ENCODE measurements around the gene CCSAP. TPM values are rescaled to one million over a fixed set of nuclear protein-coding genes. Genes with fewer than 3 reads are reported as not detected.

The CCSAP gene
- total and polyA plus RNA-seq, 10 of the 15 experiments (the other 5 are each of a cell fraction or from before 2014, with no cell fraction given), result 0.75 to 3.4 (median 2.8) TPM

GRCh38 chr1:229302740-229303139, 40.1 kb downstream of the CCSAP start (continued):
- TF ChIP-seq, protein P1, sequence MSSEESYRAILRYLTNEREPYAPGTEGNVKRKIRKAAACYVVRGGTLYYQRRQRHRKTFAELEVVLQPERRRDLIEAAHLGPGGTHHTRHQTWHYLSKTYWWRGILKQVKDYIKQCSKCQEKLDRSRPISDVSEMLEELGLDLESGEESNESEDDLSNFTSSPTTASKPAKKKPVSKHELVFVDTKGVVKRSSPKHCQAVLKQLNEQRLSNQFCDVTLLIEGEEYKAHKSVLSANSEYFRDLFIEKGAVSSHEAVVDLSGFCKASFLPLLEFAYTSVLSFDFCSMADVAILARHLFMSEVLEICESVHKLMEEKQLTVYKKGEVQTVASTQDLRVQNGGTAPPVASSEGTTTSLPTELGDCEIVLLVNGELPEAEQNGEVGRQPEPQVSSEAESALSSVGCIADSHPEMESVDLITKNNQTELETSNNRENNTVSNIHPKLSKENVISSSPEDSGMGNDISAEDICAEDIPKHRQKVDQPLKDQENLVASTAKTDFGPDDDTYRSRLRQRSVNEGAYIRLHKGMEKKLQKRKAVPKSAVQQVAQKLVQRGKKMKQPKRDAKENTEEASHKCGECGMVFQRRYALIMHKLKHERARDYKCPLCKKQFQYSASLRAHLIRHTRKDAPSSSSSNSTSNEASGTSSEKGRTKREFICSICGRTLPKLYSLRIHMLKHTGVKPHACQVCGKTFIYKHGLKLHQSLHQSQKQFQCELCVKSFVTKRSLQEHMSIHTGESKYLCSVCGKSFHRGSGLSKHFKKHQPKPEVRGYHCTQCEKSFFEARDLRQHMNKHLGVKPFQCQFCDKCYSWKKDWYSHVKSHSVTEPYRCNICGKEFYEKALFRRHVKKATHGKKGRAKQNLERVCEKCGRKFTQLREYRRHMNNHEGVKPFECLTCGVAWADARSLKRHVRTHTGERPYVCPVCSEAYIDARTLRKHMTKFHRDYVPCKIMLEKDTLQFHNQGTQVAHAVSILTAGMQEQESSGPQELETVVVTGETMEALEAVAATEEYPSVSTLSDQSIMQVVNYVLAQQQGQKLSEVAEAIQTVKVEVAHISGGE (CRISPR knock-in tag; IDR thresholded peaks at IDR 0.05), result no peak
- TF ChIP-seq BACH1 (IDR thresholded peaks at IDR 0.05; ENCODE audit: borderline replicate concordance) (no peak), IRF4 (IDR thresholded peaks at IDR 0.05; ENCODE audit: low read depth, low read length) (no peak)
- TF ChIP-seq, protein P2, sequence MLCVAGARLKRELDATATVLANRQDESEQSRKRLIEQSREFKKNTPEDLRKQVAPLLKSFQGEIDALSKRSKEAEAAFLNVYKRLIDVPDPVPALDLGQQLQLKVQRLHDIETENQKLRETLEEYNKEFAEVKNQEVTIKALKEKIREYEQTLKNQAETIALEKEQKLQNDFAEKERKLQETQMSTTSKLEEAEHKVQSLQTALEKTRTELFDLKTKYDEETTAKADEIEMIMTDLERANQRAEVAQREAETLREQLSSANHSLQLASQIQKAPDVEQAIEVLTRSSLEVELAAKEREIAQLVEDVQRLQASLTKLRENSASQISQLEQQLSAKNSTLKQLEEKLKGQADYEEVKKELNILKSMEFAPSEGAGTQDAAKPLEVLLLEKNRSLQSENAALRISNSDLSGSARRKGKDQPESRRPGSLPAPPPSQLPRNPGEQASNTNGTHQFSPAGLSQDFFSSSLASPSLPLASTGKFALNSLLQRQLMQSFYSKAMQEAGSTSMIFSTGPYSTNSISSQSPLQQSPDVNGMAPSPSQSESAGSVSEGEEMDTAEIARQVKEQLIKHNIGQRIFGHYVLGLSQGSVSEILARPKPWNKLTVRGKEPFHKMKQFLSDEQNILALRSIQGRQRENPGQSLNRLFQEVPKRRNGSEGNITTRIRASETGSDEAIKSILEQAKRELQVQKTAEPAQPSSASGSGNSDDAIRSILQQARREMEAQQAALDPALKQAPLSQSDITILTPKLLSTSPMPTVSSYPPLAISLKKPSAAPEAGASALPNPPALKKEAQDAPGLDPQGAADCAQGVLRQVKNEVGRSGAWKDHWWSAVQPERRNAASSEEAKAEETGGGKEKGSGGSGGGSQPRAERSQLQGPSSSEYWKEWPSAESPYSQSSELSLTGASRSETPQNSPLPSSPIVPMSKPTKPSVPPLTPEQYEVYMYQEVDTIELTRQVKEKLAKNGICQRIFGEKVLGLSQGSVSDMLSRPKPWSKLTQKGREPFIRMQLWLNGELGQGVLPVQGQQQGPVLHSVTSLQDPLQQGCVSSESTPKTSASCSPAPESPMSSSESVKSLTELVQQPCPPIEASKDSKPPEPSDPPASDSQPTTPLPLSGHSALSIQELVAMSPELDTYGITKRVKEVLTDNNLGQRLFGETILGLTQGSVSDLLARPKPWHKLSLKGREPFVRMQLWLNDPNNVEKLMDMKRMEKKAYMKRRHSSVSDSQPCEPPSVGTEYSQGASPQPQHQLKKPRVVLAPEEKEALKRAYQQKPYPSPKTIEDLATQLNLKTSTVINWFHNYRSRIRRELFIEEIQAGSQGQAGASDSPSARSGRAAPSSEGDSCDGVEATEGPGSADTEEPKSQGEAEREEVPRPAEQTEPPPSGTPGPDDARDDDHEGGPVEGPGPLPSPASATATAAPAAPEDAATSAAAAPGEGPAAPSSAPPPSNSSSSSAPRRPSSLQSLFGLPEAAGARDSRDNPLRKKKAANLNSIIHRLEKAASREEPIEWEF (IDR thresholded peaks at IDR 0.05; ENCODE audit: insufficient replicate concordance, low read depth, low read length), result no peak

Data from GM12878 (cell line).